Mesenteric fat pad (tissue), 1 donor: ENCODE measurements around the gene FAM20C. TPM values are rescaled to one million over a fixed set of nuclear protein-coding genes. Genes with fewer than 3 reads are reported as not detected.

ENCODE experiments used
- DNase-seq: peaks from one replicate; pipeline ENCODE4 v3.0.0-alpha.2; 2020; ENCODE audit warnings: low spot score
- long read RNA-seq: library from polyadenylated mRNA; unstranded; transcript quantifications from one replicate; pipeline ENCODE4 v2.0.0, GENCODE V29; 2020
- total RNA-seq: library from RNA; stranded (reverse); fragmentation: NEBNext Ultra II Directional; extraction: Animal tissue kit (Norgen Biotek cat#: 25700); gene quantifications from one replicate; pipeline ENCODE4 v1.2.1, GENCODE V29; 2021
- donor health status: DM: yes; HTN: yes; CAD: no.

FAM20C gene
- total RNA-seq: 121 TPM
- long read RNA-seq, transcript FAM20C-201 (10 exons, 2,751 nt): major isoform, 31 of 107 reads
- long read RNA-seq, partial matches to known transcripts: 42 of 107 reads
- long read RNA-seq, other reads (novel, unspliced or antisense): 31 of 107 reads

- peak; percentile 95 for DNase-seq
These were observed at the start of gene FAM20C for GRCh38 chr7:191981-192649. Gene FAM20C, plus strand, starts transcription at chr7:192571. Its CDS starts 629 bp downstream, at chr7:193200.

- DNase-seq: peak; percentile 67
These were observed 49.1 kb upstream of the FAM20C start for GRCh38 chr7:143145-143751.

GRCh38 chr7:143811-144453, 48.4 kb upstream of the FAM20C start:
- peak; percentile 69 for DNase-seq

- peak; percentile 71 for DNase-seq
These were observed 47.9 kb upstream of the FAM20C start for GRCh38 chr7:144454-144826.

GRCh38 chr7:145863-146262, 46.5 kb upstream of the FAM20C start:
- no peak for DNase-seq

- DNase-seq: no peak
These were observed 43.8 kb upstream of the FAM20C start for GRCh38 chr7:148543-148931.

- peak; percentile 99 for DNase-seq
These were observed 43.2 kb upstream of the FAM20C start for GRCh38 chr7:148932-149790.

GRCh38 chr7:149791-150636, 42.4 kb upstream of the FAM20C start:
- DNase-seq: peak; percentile 92

GRCh38 chr7:150811-151221, 41.6 kb upstream of the FAM20C start:
- no peak for DNase-seq

GRCh38 chr7:151346-152050, 40.9 kb upstream of the FAM20C start:
- DNase-seq: no peak

GRCh38 chr7:152702-153391, 39.5 kb upstream of the FAM20C start:
- DNase-seq: no peak

- DNase-seq: no peak
These were observed 38.8 kb upstream of the FAM20C start for GRCh38 chr7:153604-154003.

GRCh38 chr7:154096-154799, 38.1 kb upstream of the FAM20C start:
- no peak for DNase-seq

GRCh38 chr7:155469-155900, 36.9 kb upstream of the FAM20C start:
- no peak for DNase-seq

- DNase-seq: no peak
These were observed 36.0 kb upstream of the FAM20C start for GRCh38 chr7:156111-157007.

- no peak for DNase-seq
These were observed 35.4 kb upstream of the FAM20C start for GRCh38 chr7:157008-157310.

GRCh38 chr7:157771-158625, 34.4 kb upstream of the FAM20C start:
- no peak for DNase-seq
